ENCODE results near the gene TTC1.
"Not testable (repeated sequence)": the region's sequence is repeated elsewhere in the genome, so short reads cannot be mapped to it uniquely, and the experiment has no call there.

TTC1 gene

GRCh38 chr5:160008877-160009590 is at the start of gene TTC1:
Gene TTC1 (plus strand): TSS chr5:160009139. CDS start chr5:160010529, 1,390 bp downstream.
- DNase-seq, result peak; percentile 98

- DNase-seq, result no peak
These were observed 47.5 kb upstream of the TTC1 start for GRCh38 chr5:159961176-159962160.

GRCh38 chr5:159962214-159962613 is 46.7 kb upstream of the TTC1 start:
- DNase-seq, result no peak

- DNase-seq, result no peak
These were observed 45.0 kb upstream of the TTC1 start for GRCh38 chr5:159963935-159964334.

GRCh38 chr5:159965031-159965837 is 43.7 kb upstream of the TTC1 start:
- peak; percentile 86 for DNase-seq

GRCh38 chr5:159965838-159966128 is 43.2 kb upstream of the TTC1 start:
- DNase-seq, result not testable (repeated sequence)

GRCh38 chr5:159969966-159970365 is 39.0 kb upstream of the TTC1 start:
- DNase-seq, result no peak

- no peak for DNase-seq
These were observed 37.9 kb upstream of the TTC1 start for GRCh38 chr5:159971038-159971437.

GRCh38 chr5:159971514-159971913 is 37.4 kb upstream of the TTC1 start:
- DNase-seq, result no peak

- DNase-seq, result peak; percentile 69
These were observed 36.9 kb upstream of the TTC1 start for GRCh38 chr5:159971931-159972461.

GRCh38 chr5:159972538-159973362 is 36.2 kb upstream of the TTC1 start:
- DNase-seq, result peak; percentile 56

- DNase-seq, result peak; percentile 76
These were observed 33.4 kb upstream of the TTC1 start for GRCh38 chr5:159975462-159976019.

- no peak for DNase-seq
These were observed 32.0 kb upstream of the TTC1 start for GRCh38 chr5:159976921-159977320.

GRCh38 chr5:159978358-159978757 is 30.6 kb upstream of the TTC1 start:
- DNase-seq, result no peak

GRCh38 chr5:159982421-159983173 is 26.3 kb upstream of the TTC1 start:
- DNase-seq, result no peak

GRCh38 chr5:159987031-159987674 is 21.8 kb upstream of the TTC1 start:
- DNase-seq, result peak; percentile 95

- no peak for DNase-seq
These were observed 18.4 kb upstream of the TTC1 start for GRCh38 chr5:159990506-159990905.

GRCh38 chr5:159992566-159992965 is 16.4 kb upstream of the TTC1 start:
- DNase-seq, result no peak

GRCh38 chr5:159993194-159993593 is 15.7 kb upstream of the TTC1 start:
- DNase-seq, result no peak

GRCh38 chr5:159995907-159996306 is 13.0 kb upstream of the TTC1 start:
- DNase-seq, result no peak

All from islet precursor cell (in vitro differentiated cells).